Loucy (cell line): Measurements from ENCODE around the gene ZNF598.

Experiments
- H2AFZ ChIP-seq: fragments of 200-600 bp; sonication (generic); 2 replicates; pipeline ENCODE4 v1.6.0; 2016; ENCODE audit warnings: antibody characterized with exemption, mild to moderate bottlenecking, low read length, moderate library complexity
- H3F3A ChIP-seq: fragments of 200-600 bp; 2 replicates; pipeline ENCODE4 v1.6.0; 2016; ENCODE audit warnings: antibody characterized with exemption, low read depth, mild to moderate bottlenecking
- H3K27me3 ChIP-seq: fragments of 200-600 bp; sonication (generic); 2 replicates; pipeline ENCODE4 v1.6.1; 2014; ENCODE audit warnings: low read length, mild to moderate bottlenecking; ENCODE audit not compliant: insufficient read depth, poor library complexity, severe bottlenecking
- H3K36me3 ChIP-seq: fragments of 200-600 bp; sonication (generic); 2 replicates; pipeline ENCODE4 v1.6.1; 2016; ENCODE audit warnings: low read length; ENCODE audit not compliant: insufficient read depth
- H3K4me1 ChIP-seq: fragments of 200-600 bp; sonication (generic); 2 replicates; pipeline ENCODE4 v1.5.1; 2014; ENCODE audit warnings: low read length, mild to moderate bottlenecking; ENCODE audit not compliant: insufficient read depth, poor library complexity, severe bottlenecking
- H3K4me2 ChIP-seq: fragments of 200-600 bp; sonication (generic); 2 replicates; pipeline ENCODE4 v1.6.0; 2014; ENCODE audit warnings: antibody characterized with exemption, low read length, low read depth, mild to moderate bottlenecking; ENCODE audit not compliant: poor library complexity, severe bottlenecking
- H3K4me3 ChIP-seq: fragments of 200-600 bp; sonication (generic); 2 replicates; pipeline ENCODE4 v1.5.1; 2014; ENCODE audit warnings: low read length, mild to moderate bottlenecking, mixed read lengths; ENCODE audit not compliant: poor library complexity, severe bottlenecking
- H3K79me2 ChIP-seq: fragments of 200-600 bp; sonication (generic); 2 replicates; pipeline ENCODE4 v1.6.1; 2014; ENCODE audit warnings: low read length; ENCODE audit not compliant: insufficient read depth
- H3K9ac ChIP-seq: fragments of 200-600 bp; sonication (generic); 2 replicates; pipeline ENCODE4 v1.6.0; 2014; ENCODE audit warnings: mild to moderate bottlenecking, low read depth, low read length, moderate library complexity; ENCODE audit not compliant: poor library complexity, severe bottlenecking
- H3K9me2 ChIP-seq: fragments of 200-600 bp; sonication (generic); replicated peaks from 2 replicates; pipeline ENCODE4 v1.6.1; 2016; ENCODE audit warnings: low read depth, low read length, mixed read lengths
- H3K9me3 ChIP-seq: fragments of 200-600 bp; sonication (generic); 2 replicates; pipeline ENCODE4 v1.6.1; 2014; ENCODE audit warnings: mild to moderate bottlenecking, antibody characterized with exemption, low read length, low read depth; ENCODE audit not compliant: insufficient read depth
- H4K20me1 ChIP-seq: fragments of 200-600 bp; sonication (generic); 2 replicates; pipeline ENCODE4 v1.6.0; 2014; ENCODE audit warnings: antibody characterized with exemption, low read length, mild to moderate bottlenecking; ENCODE audit not compliant: insufficient read depth, poor library complexity, severe bottlenecking
- CTCF ChIP-seq: fragments of 200-600 bp; sonication (generic); conservative IDR thresholded peaks from 2 replicates; pipeline ENCODE4 v1.5.1; 2014; ENCODE audit warnings: mild to moderate bottlenecking, antibody characterized with exemption, low read length
- EZH2phosphoT487 ChIP-seq: fragments of 200-600 bp; IDR thresholded peaks from 2 replicates; pipeline ENCODE4 v1.6.1; 2018; ENCODE audit warnings: antibody characterized with exemption, mild to moderate bottlenecking, moderate library complexity, borderline replicate concordance

The ZNF598 gene

DNA sequence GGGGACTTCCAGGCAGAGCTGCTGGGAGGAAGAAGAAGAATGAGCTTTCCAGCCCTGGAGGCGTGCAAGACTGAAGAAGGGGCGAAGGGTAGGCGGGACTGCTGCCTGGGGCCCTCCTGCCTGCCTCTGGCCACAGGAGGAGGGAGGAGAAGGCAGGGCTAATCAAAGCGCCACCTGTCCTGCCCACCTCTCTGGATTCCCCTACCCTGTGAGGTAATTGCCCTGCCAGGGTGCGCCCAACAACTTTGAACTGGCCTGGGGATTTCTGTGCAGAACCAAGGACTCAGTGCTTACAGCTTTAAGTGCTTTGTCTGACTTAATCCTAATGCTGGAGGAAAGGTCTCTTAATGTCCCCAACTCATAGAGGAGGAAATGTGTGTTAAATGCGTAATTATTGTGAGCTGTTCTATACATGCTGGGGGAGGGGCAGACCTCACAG is 28.2 kb downstream of the ZNF598 start, which contains the start of gene NOXO1:
Gene NOXO1, minus strand, starts transcription at position 72 of the 439 bp plus-strand sequence. CDS start 290 bp downstream, outside the sequence.
- no peaks in the 10 kb centered on the region for H4K20me1 ChIP-seq

DNA sequence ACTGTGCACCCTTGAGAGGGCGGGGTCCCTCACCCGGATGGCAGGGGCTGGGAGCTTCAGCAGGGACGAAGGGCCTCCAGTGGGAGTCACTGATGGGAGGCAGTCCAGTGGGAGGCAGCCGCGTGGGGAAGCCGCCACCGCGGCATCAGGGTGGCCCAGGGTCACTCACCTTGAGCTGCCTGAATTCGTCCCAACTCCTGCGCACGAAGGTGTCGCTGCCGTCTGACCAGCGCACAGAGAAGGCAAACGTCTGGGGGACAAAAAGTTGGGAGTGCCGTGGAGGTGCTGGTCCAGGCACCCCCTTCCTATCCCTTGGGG is 28.9 kb downstream of the ZNF598 start:
- H3F3A ChIP-seq, result no peaks in the 10 kb centered on the region
- H3K9ac ChIP-seq, result no peak overlapping the region
- no peaks in the 10 kb centered on the region for H3K9me3 ChIP-seq
- H3K4me1 ChIP-seq, result no peaks in the 10 kb centered on the region
- no peaks in the 10 kb centered on the region for H3K36me3 ChIP-seq
- no peak for TF ChIP-seq CTCF
- TF ChIP-seq EZH2phosphoT487, result no peak
- no peaks in the 10 kb centered on the region for H4K20me1 ChIP-seq
- no peak overlapping the region for H2AFZ ChIP-seq
- H3K9me2 ChIP-seq, result no peaks in the 10 kb centered on the region
- no peak overlapping the region for H3K4me2 ChIP-seq
- peaks cover 15% of the 10 kb centered on the region for H3K79me2 ChIP-seq
- H3K4me3 ChIP-seq, result no peak overlapping the region
- H3K27me3 ChIP-seq, result no peaks in the 10 kb centered on the region

More for the DNA sequence above, 28.2 kb downstream of the ZNF598 start, which contains the start of gene NOXO1:
- Histone ChIP-seq H3K27me3 (no peaks in the 10 kb centered on the region), H3K9me3 (no peaks in the 10 kb centered on the region), H3K9ac (no peak within 1 kb of the TSS), H3K79me2 (peaks cover 21% of the 10 kb centered on the region), H2AFZ (no peak within 1 kb of the TSS), H3K9me2 (no peaks in the 10 kb centered on the region), H3K36me3 (no peaks in the 10 kb centered on the region; the same call in 1 of the 2 replicates), H3K4me1 (no peaks in the 10 kb centered on the region), H3K4me2 (no peak within 1 kb of the TSS), H3K4me3 (no peak within 1 kb of the TSS), H3F3A (no peaks in the 10 kb centered on the region)
- TF ChIP-seq CTCF, result no peak
- no peak for TF ChIP-seq EZH2phosphoT487

- TF ChIP-seq EZH2phosphoT487 (no peak), CTCF (no peak)
- Histone ChIP-seq H3K9ac (no peak overlapping the region), H3K4me3 (no peak overlapping the region)
Measured at GRCh38 chr16:1980030-1980769, 29.4 kb downstream of the ZNF598 start.

More at GRCh38 chr16:1980030-1980769, 29.4 kb downstream of the ZNF598 start:
- Histone ChIP-seq H3K9me3 (no peaks in the 10 kb centered on the region), H3K27me3 (no peaks in the 10 kb centered on the region), H3K36me3 (no peaks in the 10 kb centered on the region), H3K9me2 (no peaks in the 10 kb centered on the region), H3K4me2 (no peak overlapping the region), H4K20me1 (no peaks in the 10 kb centered on the region), H3K4me1 (no peaks in the 10 kb centered on the region), H3F3A (no peaks in the 10 kb centered on the region), H2AFZ (no peak overlapping the region), H3K79me2 (peaks cover 10% of the 10 kb centered on the region)
